ENCODE data around the gene KLHL5.

The KLHL5 gene

DNA sequence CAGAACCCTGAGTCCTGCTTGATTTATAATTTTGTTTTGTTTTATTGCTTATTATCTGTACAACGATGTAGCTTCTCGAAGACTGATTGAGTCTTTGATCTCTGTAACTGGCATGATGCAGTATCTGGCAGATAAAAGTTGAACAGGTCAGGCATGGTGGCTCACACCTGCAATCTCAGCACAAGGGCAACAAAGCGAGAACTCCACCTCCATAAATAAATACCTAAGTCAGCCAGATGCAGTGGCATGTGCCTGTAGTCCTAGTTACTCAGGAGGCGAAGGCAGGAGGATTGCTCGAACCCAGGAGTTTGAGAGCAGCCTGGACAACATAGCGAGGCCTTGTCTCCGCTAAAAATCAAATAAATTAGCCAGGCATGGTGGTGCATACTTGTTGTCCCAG, 104.6 kb downstream of the KLHL5 start:
- no peak for DNase-seq (ENCODE audit: low read depth)
- no peak overlapping the region for H3K4me3 ChIP-seq (ENCODE audit: low read depth, low read length)
- TF ChIP-seq, protein P1, sequence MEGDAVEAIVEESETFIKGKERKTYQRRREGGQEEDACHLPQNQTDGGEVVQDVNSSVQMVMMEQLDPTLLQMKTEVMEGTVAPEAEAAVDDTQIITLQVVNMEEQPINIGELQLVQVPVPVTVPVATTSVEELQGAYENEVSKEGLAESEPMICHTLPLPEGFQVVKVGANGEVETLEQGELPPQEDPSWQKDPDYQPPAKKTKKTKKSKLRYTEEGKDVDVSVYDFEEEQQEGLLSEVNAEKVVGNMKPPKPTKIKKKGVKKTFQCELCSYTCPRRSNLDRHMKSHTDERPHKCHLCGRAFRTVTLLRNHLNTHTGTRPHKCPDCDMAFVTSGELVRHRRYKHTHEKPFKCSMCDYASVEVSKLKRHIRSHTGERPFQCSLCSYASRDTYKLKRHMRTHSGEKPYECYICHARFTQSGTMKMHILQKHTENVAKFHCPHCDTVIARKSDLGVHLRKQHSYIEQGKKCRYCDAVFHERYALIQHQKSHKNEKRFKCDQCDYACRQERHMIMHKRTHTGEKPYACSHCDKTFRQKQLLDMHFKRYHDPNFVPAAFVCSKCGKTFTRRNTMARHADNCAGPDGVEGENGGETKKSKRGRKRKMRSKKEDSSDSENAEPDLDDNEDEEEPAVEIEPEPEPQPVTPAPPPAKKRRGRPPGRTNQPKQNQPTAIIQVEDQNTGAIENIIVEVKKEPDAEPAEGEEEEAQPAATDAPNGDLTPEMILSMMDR (conservative IDR thresholded peaks at IDR 0.05; ENCODE audit: low read depth, low read length), result no peak

DNA sequence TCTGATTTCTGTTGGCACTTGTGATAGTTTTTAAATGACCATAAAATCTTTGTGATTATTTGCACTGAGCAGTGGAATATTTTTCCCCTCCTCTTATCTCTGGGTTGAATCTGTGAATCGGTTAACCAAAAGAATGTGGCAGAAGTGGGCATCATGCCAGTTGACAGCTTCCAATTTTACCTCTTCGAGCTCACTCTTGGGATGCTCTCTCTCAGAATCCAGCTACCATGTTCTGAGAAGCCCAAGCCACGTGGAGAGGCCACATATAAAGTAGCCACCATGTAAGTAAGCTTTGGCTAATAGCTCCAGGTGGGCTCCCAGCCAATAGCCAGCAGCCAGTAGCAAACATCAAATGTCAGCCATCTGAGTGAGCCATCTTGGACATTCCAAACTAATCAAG, 107.4 kb downstream of the KLHL5 start:
- peak; percentile 33 for DNase-seq (ENCODE audit: low read depth)
- no peak overlapping the region for H3K4me3 ChIP-seq (ENCODE audit: low read depth, low read length)
- TF ChIP-seq, protein P1 (conservative IDR thresholded peaks at IDR 0.05; ENCODE audit: low read depth, low read length), result no peak

DNA sequence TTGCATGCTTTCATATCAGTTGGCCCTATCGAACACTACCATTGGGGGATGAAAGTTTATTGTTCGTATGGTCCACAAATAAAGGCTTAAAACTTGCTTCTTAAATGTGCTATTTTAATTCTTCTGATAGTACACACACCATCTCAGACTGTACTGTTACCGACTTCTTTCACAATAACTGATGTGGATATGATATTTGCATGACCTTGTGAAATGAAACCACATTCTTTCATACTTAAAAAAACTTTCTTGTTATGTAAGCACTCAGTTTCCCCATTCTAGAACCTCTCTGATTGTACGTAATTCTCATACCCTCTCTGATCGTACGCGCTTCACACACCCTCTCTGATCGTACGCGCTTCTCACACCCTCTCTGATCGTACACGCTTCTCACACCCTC, 108.3 kb downstream of the KLHL5 start:
- H3K4me3 ChIP-seq (ENCODE audit: low read depth, low read length), result no peak overlapping the region
- DNase-seq (ENCODE audit: low read depth), result no peak
- TF ChIP-seq, protein P1 (conservative IDR thresholded peaks at IDR 0.05; ENCODE audit: low read depth, low read length), result no peak

Data from choroid plexus epithelial cell (primary cell).